ENCODE results near the gene LILRA2. TPM values are rescaled to one million over a fixed set of nuclear protein-coding genes. Genes with fewer than 3 reads are reported as not detected.
"Not testable (repeated sequence)": the region's sequence is repeated elsewhere in the genome, so short reads cannot be mapped to it uniquely, and the experiment has no call there.

Gene LILRA2
- total RNA-seq, 1 experiment from 2014 or later: not detected

DNA sequence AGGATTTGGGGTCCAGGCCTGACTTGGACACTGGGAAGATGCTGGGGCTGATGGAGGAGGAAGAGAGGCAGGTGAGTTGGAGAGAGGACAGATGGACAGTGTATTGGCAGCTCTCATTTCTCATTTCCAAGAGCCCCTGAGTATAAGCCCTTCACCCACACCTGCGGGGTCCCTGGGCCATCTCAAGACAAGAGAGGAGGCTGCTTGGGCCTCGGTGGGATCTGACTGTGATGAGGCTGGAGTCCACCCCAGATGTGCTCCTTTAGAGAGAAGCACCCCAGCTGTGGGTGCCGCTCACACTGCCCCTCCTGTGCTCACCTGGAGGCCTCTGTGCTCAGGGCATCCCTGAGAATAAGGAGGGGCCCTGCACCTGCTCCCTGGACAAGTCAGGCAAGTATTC lies 3.7 kb downstream of the LILRA2 start:
- H3K9me3 ChIP-seq (ENCODE audit: control insufficient read depth, low read depth, low read length): peaks cover 55% of the 10 kb centered on the region
- no peaks in the 10 kb centered on the region for H3K79me2 ChIP-seq (ENCODE audit: insufficient read depth, low read length)
- no peaks in the 10 kb centered on the region for H3K4me1 ChIP-seq (ENCODE audit: insufficient read depth, low read length)
- no peak overlapping the region for H3K4me3 Mint-ChIP-seq
- no CpG with 5 or more reads among the region's 3 CpGs for whole genome bisulfite sequencing (ENCODE audit: extremely low coverage, insufficient read length, low lambda C conversion rate)
- no peak overlapping the region for H3K4me2 ChIP-seq (ENCODE audit: insufficient read depth, insufficient read length, low read length)
- H3K23ac ChIP-seq (ENCODE audit: insufficient read length, low read depth, low read length): no peak overlapping the region
- TF ChIP-seq, protein P1, sequence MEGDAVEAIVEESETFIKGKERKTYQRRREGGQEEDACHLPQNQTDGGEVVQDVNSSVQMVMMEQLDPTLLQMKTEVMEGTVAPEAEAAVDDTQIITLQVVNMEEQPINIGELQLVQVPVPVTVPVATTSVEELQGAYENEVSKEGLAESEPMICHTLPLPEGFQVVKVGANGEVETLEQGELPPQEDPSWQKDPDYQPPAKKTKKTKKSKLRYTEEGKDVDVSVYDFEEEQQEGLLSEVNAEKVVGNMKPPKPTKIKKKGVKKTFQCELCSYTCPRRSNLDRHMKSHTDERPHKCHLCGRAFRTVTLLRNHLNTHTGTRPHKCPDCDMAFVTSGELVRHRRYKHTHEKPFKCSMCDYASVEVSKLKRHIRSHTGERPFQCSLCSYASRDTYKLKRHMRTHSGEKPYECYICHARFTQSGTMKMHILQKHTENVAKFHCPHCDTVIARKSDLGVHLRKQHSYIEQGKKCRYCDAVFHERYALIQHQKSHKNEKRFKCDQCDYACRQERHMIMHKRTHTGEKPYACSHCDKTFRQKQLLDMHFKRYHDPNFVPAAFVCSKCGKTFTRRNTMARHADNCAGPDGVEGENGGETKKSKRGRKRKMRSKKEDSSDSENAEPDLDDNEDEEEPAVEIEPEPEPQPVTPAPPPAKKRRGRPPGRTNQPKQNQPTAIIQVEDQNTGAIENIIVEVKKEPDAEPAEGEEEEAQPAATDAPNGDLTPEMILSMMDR (conservative IDR thresholded peaks at IDR 0.05): no peak
- H3K56ac ChIP-seq (ENCODE audit: insufficient read length, low read depth, low read length): no peak overlapping the region
- no peaks in the 10 kb centered on the region for H3K23me2 ChIP-seq (ENCODE audit: insufficient read length, low read depth, low read length, poor library complexity, severe bottlenecking)
- no peaks in the 10 kb centered on the region for H3K79me1 ChIP-seq (ENCODE audit: insufficient read depth, low read depth, low read length, poor library complexity, severe bottlenecking)
- H3K9ac ChIP-seq (ENCODE audit: extremely low read depth, insufficient read length, low read length): no peak overlapping the region
- peaks cover under 1 to 9% (median 5%) of the 10 kb centered on the region in 3 experiments; a peak in 6 of 7 replicates for H3K36me3 Mint-ChIP-seq (ENCODE audit: insufficient read depth in 1 of 3, low read depth in 3 of 3)
- peaks cover 83 to 87% of the 10 kb centered on the region in 2 experiments for H3K9me3 Mint-ChIP-seq
- no peak overlapping the region for H3K4ac ChIP-seq (ENCODE audit: low read depth, low read length)
- H2BK15ac ChIP-seq (ENCODE audit: low read depth, low read length): no peak overlapping the region
- no peak overlapping the region for H2AFZ ChIP-seq (ENCODE audit: low read length)
- no peak overlapping the region for H4K5ac ChIP-seq (ENCODE audit: insufficient read length, low read depth, low read length)
- peaks cover 3% of the 10 kb centered on the region in 2 experiments; a peak in 3 of 4 replicates for H3K4me1 Mint-ChIP-seq
- H4K8ac ChIP-seq (replicated peaks; ENCODE audit: insufficient read length, low read depth, low read length): no peak overlapping the region
- no peak for DNase-seq
- no peak overlapping the region for H2BK20ac ChIP-seq (ENCODE audit: low read depth, low read length, poor library complexity, severe bottlenecking)
- no peak overlapping the region for H2BK5ac ChIP-seq (ENCODE audit: insufficient read length, low read length)
- no peak overlapping the region for H4K91ac ChIP-seq (ENCODE audit: insufficient read length, low read depth, low read length)
- peaks cover 8% of the 10 kb centered on the region for H3K27me3 Mint-ChIP-seq (ENCODE audit: low read depth)
- H2AK5ac ChIP-seq (ENCODE audit: insufficient read length, low read length): no peak overlapping the region
- H2BK120ac ChIP-seq (ENCODE audit: low read depth, low read length, poor library complexity, severe bottlenecking): no peak overlapping the region
- no peak overlapping the region for H2BK12ac ChIP-seq (ENCODE audit: insufficient read length, low read depth, low read length)
- H4K20me1 ChIP-seq (ENCODE audit: control insufficient read depth, insufficient read depth, insufficient read length): no peaks in the 10 kb centered on the region
- H3K27me3 ChIP-seq (ENCODE audit: insufficient read depth, low read length): no peaks in the 10 kb centered on the region
- no peak overlapping the region for H3T11ph ChIP-seq (ENCODE audit: low read length)
- H3K27ac Mint-ChIP-seq: no peak overlapping the region
- no peak overlapping the region for H3K18ac ChIP-seq (ENCODE audit: insufficient read length, low read depth, low read length)
- no peak overlapping the region for H3K27ac ChIP-seq (ENCODE audit: insufficient read length, low read depth, low read length)
- no peak overlapping the region for H3K14ac ChIP-seq (ENCODE audit: insufficient read depth, low read length)

DNA sequence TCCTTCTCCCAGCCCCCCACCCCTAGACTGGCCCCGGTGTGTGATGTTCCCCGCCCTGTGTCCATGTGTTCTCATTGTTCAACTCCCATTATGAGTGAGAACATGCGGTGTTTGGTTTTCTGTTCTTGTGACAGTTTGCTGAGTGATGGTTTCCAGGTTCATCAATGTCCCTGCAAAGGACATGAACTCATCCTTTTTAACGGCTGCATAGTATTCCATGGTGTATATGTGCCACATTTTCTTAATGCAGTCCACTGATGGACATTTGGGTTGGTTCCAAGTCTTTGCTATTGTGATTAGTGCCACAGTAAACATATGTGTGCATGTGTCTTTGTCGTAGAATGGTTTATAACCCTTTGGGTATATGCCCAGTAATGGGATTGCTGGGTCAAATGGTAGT lies 4.7 kb downstream of the LILRA2 start:
- not testable (repeated sequence) for H3K27me3 ChIP-seq (ENCODE audit: insufficient read depth, low read length); H3T11ph ChIP-seq (ENCODE audit: low read length)
- no CpG with 5 or more reads among the region's 5 CpGs for WGBS (ENCODE audit: extremely low coverage, insufficient read length, low lambda C conversion rate)

More for the DNA sequence above, 4.7 kb downstream of the LILRA2 start:
- not testable (repeated sequence) for DNase-seq; H4K20me1 ChIP-seq (ENCODE audit: control insufficient read depth, insufficient read depth, insufficient read length); H3K4me1 Mint-ChIP-seq; H3K14ac ChIP-seq (ENCODE audit: insufficient read depth, low read length); H2AK5ac ChIP-seq (ENCODE audit: insufficient read length, low read length); H3K56ac ChIP-seq (ENCODE audit: insufficient read length, low read depth, low read length); H3K23me2 ChIP-seq (ENCODE audit: insufficient read length, low read depth, low read length, poor library complexity, severe bottlenecking); H3K9ac ChIP-seq (ENCODE audit: extremely low read depth, insufficient read length, low read length); H3K79me1 ChIP-seq (ENCODE audit: insufficient read depth, low read depth, low read length, poor library complexity, severe bottlenecking); H3K4me2 ChIP-seq (ENCODE audit: insufficient read depth, insufficient read length, low read length); H3K27ac ChIP-seq (ENCODE audit: insufficient read length, low read depth, low read length); H3K18ac ChIP-seq (ENCODE audit: insufficient read length, low read depth, low read length); H2AFZ ChIP-seq (ENCODE audit: low read length); H3K23ac ChIP-seq (ENCODE audit: insufficient read length, low read depth, low read length); H3K27me3 Mint-ChIP-seq (ENCODE audit: low read depth); H2BK20ac ChIP-seq (ENCODE audit: low read depth, low read length, poor library complexity, severe bottlenecking); H4K8ac ChIP-seq (replicated peaks; ENCODE audit: insufficient read length, low read depth, low read length); H2BK12ac ChIP-seq (ENCODE audit: insufficient read length, low read depth, low read length); H3K4me1 ChIP-seq (ENCODE audit: insufficient read depth, low read length); H3K79me2 ChIP-seq (ENCODE audit: insufficient read depth, low read length); H2BK15ac ChIP-seq (ENCODE audit: low read depth, low read length); H3K4ac ChIP-seq (ENCODE audit: low read depth, low read length); H2BK5ac ChIP-seq (ENCODE audit: insufficient read length, low read length); H4K91ac ChIP-seq (ENCODE audit: insufficient read length, low read depth, low read length); H3K4me3 Mint-ChIP-seq; H4K5ac ChIP-seq (ENCODE audit: insufficient read length, low read depth, low read length); H2BK120ac ChIP-seq (ENCODE audit: low read depth, low read length, poor library complexity, severe bottlenecking); H3K27ac Mint-ChIP-seq
- Mint-ChIP-seq H3K9me3 (peaks cover 83 to 87% of the 10 kb centered on the region in 2 experiments), H3K36me3 (ENCODE audit: insufficient read depth in 1 of 3, low read depth in 3 of 3) (peaks cover 7 to 12% (median 8%) of the 10 kb centered on the region in 3 experiments; a peak in 5 of 7 replicates)
- H3K9me3 ChIP-seq (ENCODE audit: control insufficient read depth, low read depth, low read length): peaks cover 48% of the 10 kb centered on the region
